ENCODE data around the gene TMEM255A. TPM values are rescaled to one million over a fixed set of nuclear protein-coding genes. Genes with fewer than 3 reads are reported as not detected.

Gene TMEM255A
- total and polyA plus RNA-seq, 2 of the 13 experiments (the other 11 are each of a cell fraction or from before 2014, with no cell fraction given), result 0.13 to 0.40 TPM

- TF ChIP-seq ZNF512 (CRISPR knock-in tag; IDR thresholded peaks at IDR 0.05), result no peak
- no peak for TF ChIP-seq GLMP (CRISPR knock-in tag; IDR thresholded peaks at IDR 0.05; ENCODE audit: borderline replicate concordance)
- TF ChIP-seq ZNF263 (CRISPR knock-in tag; IDR thresholded peaks at IDR 0.05), result peak; percentile 37; the same call in 1 of the 2 replicates
- TF ChIP-seq GABPB1 (CRISPR knock-in tag; IDR thresholded peaks at IDR 0.05), result peak; percentile 34; the same call in 1 of the 2 replicates
- TF ChIP-seq CBX5 (CRISPR knock-in tag; IDR thresholded peaks at IDR 0.05; ENCODE audit: borderline replicate concordance), result peak; percentile 61; the same call in 1 of the 2 replicates
- peak; percentile 69; the same call in 1 of the 2 replicates for TF ChIP-seq RNF2 (conservative IDR thresholded peaks at IDR 0.05; ENCODE audit: low read depth)
- TF ChIP-seq HMGA1 (CRISPR knock-in tag; conservative IDR thresholded peaks at IDR 0.05), result no peak
- TF ChIP-seq CHD2 (IDR thresholded peaks at IDR 0.05; ENCODE audit: low read depth, low read length), result peak; percentile 84
- no peak for TF ChIP-seq REL (CRISPR knock-in tag; conservative IDR thresholded peaks at IDR 0.05)
- no peak for TF ChIP-seq HNRNPK (IDR thresholded peaks at IDR 0.05; ENCODE audit: low read depth, low read length, poor library complexity, severe bottlenecking)
- no peak for TF ChIP-seq ZNF713 (CRISPR knock-in tag; IDR thresholded peaks at IDR 0.05)
- peak; percentile 30; the same call in 1 of the 2 replicates for TF ChIP-seq SPEN (CRISPR knock-in tag; IDR thresholded peaks at IDR 0.05; ENCODE audit: low read depth)
- peak; percentile 33; the same call in 1 of the 2 replicates for TF ChIP-seq UBTF (CRISPR knock-in tag; IDR thresholded peaks at IDR 0.05)
- no peak for TF ChIP-seq ZNF34 (CRISPR knock-in tag; IDR thresholded peaks at IDR 0.05; ENCODE audit: borderline replicate concordance)
- peak; percentile 64; the same call in 1 of the 2 replicates for TF ChIP-seq ZNF800 (CRISPR knock-in tag; IDR thresholded peaks at IDR 0.05)
- peak; percentile 32; the same call in 1 of the 2 replicates for TF ChIP-seq RAD21 (CRISPR knock-in tag; IDR thresholded peaks at IDR 0.05)
- 0 out of 2 replicates have a peak, but pooled peaks have one; percentile 55 for TF ChIP-seq ZNF292 (CRISPR knock-in tag; IDR thresholded peaks at IDR 0.05; ENCODE audit: borderline replicate concordance, low read depth)
- 0 out of 2 replicates have a peak, but pooled peaks have one; percentile 31 for TF ChIP-seq THAP11 (CRISPR knock-in tag; IDR thresholded peaks at IDR 0.05)
- peak; percentile 40; the same call in 1 of the 2 replicates for TF ChIP-seq GATAD2A (CRISPR knock-in tag; IDR thresholded peaks at IDR 0.05)
Measured at GRCh38 chrX:120308959-120309872, 2.0 kb downstream of the TMEM255A start (continued).
